NT2/D1 (cell line): ENCODE data around the gene KLRG1.

Experiments
- YY1 ChIP-seq: IDR thresholded peaks from 2 replicates; pipeline ENCODE4 v1.6.1; 2011; ENCODE audit not compliant: insufficient read length, insufficient read depth
- ZNF274 ChIP-seq: IDR thresholded peaks from 2 replicates; pipeline ENCODE4 v1.6.1; 2011; ENCODE audit warnings: mild to moderate bottlenecking, low read depth, low read length

GRCh38 chr12:9043766-9044165, 54.4 kb downstream of the KLRG1 start:
- no peak for TF ChIP-seq YY1
- TF ChIP-seq ZNF274 = no peak
